Epidermal melanocyte (primary cell): Measurements from ENCODE around the gene ZNF607.
"Not testable (repeated sequence)": the region's sequence is repeated elsewhere in the genome, so short reads cannot be mapped to it uniquely, and the experiment has no call there.

ENCODE experiments used
- DNase-seq: peaks from one replicate; pipeline ENCODE4 v3.0.0; 2011; ENCODE audit warnings: low spot score; ENCODE audit not compliant: insufficient read length

Gene ZNF607

DNA sequence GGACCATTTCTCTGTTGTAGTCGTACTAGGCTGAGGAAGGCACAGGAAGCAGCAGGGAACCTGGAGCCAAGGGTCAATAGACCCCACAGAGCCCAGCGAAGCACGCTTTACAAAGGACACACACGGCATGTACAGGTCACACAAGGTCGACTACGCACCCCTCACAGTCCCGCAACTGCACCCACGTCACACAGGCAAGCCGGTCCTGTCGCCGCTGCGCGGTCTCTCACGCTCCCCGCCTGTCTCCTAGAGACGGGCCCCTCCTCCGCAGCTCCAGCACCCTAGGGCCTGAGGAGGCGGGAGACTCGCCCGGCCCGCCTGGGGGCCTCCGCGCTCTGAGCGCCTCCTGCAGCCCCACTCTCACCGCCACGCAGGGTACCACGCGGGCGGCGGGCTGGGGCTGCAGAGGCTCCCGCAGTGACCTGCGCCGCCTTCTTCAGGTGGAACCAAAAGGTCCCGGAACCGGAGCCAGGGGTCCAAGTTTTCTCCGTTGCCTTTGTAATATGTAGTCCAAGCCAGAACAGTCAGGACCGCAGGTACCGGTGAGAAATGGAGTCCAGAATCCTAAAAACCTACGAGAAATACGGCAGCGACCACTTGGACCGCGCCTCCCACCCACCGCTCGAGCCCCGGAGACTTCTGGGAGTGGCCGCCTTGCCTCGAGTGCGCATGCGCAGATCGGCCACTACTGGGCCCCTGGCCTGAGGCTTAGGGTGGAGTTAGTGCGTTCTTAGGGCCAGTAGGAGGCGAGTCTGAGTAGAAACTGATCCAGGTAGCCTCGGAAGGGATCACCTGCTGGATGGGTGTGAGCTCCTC lies at the start of gene ZNF607:
ZNF607 (minus strand) TSS at position 651 of the 816 bp plus-strand sequence. CDS start 8,143 bp downstream, outside the sequence.
- DNase-seq: peak; percentile 81

DNA sequence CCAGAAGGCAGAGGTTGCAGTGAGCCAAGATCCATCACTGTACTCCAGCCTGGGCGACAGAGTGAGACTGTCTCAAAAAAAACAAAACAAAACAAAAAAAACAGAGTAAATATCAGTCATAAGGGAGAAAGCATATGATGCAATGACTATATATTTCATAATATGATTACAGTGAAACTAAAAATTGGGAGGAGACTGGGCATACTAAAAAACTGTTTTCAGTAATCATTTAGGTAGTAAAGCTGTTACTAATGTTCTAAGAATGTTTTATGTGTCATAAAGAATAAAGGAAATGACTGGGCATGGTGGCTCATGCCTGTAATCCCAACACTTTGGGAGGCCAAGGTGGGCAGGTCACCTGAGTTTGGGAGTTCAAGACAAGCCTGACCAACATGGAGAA lies 43.9 kb upstream of the ZNF607 start:
- no peak for DNase-seq

GRCh38 chr19:37757683-37758082 lies 38.1 kb upstream of the ZNF607 start:
- DNase-seq: not testable (repeated sequence)

DNA sequence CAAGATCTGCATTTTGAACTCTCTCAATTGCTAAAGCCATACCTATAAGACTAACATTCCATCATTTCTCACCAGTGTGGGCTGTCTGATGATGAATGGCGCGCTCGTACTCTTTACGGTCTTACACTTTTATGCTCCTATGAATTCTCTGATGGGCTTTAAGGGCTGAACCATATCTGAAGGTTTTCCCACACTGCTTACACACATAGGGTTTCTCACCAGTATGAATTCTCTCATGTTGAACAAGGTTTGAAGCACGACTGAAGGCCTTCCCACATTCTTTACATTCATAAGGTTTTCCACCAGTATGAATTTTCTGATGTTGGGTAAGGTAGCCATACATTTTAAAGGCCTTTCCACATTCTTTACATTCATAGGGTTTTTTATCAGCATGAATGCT lies 18.8 kb upstream of the ZNF607 start:
- no peak for DNase-seq

DNA sequence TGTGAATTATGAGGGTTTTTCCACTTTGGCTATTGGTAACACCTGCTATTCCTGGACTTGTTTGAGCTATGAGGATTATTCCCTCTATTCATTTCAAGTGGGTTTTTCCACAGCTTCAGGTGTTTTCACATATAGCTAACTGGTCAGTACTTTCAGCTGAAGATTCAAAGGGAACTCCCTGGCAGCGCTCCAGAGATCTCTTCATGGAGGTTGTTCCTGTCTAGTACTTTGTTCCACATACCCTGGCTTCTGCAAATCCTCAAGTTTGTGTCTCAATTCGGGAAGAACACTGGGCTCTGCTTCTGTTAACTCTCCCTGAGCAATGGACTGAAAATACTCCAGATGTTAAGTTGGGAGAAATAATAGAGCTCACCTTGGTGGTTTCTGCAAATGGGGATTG lies 5.6 kb upstream of the ZNF607 start:
- no peak for DNase-seq

- DNase-seq: no peak
Observed at GRCh38 chr19:37719927-37720265, 335 bp upstream of the ZNF607 start.

DNA sequence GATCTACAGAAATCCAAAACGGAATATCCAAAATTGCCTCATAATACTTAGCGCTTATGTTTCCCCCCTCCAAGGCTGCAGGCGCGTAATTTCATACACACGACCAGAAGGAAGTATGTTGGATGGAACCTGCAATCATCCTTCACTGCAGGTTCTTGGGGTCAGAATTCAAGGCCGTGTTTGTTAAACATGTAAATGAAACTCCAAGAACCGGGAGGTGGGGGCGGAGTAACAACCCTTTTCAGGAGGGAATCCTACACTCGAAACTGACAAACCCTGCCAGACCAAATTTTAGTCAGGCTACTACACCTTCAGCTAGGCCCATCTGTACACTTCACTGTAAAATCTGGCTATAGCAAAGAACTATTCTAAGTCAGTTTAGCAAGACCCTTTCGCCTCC lies 1.3 kb downstream of the ZNF607 start:
- DNase-seq: no peak

GRCh38 chr19:37716140-37716539 lies 3.4 kb downstream of the ZNF607 start:
- DNase-seq: no peak

DNA sequence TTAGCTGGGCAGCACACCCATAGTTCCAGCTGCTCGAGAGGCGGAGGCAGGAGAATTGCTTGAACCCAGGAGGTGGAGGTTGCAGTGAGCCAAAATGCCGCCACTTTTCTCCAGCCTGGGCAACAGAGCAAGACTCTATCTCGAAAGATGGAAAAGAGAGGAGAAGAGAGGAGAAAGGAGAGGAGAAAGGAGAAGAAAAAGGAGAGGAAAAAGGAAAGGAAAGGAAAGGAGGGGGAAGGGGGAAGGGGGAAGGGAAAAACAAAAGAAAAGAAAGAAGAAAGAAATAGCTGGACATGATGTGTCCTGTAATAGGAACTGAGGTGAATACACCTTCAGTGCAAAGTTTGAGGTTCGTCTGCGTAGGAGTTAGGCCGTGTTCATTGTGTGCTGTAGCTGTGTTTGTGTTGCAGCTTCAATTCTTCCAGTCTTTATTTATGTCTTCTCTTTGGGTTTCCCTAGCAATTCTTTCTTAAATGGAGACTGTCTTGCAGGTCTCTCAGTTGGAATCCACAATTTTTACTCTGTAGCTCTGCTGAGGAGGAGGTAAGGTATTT lies 13.4 kb downstream of the ZNF607 start:
- DNase-seq: no peak

- no peak for DNase-seq
Observed at GRCh38 chr19:37699057-37699456, 20.5 kb downstream of the ZNF607 start.

DNA sequence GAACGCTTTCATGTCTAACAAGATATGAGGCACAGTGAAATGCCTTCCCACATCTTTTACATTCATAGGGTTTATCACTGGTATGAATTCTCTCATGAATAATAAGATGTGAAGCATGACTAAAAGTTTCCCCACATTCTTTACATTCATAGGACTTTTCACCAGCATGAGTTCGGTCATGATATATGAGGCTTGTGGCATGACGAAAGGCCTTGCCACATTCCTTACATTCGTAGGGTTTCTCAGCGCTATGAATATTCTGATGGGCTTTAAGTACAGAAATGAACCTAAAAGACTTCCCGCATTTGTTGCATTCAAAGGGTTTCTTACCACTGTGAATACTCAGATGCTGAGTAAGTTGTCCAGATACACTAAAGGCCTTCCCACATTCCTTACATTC lies 21.3 kb downstream of the ZNF607 start:
- no peak for DNase-seq

DNA sequence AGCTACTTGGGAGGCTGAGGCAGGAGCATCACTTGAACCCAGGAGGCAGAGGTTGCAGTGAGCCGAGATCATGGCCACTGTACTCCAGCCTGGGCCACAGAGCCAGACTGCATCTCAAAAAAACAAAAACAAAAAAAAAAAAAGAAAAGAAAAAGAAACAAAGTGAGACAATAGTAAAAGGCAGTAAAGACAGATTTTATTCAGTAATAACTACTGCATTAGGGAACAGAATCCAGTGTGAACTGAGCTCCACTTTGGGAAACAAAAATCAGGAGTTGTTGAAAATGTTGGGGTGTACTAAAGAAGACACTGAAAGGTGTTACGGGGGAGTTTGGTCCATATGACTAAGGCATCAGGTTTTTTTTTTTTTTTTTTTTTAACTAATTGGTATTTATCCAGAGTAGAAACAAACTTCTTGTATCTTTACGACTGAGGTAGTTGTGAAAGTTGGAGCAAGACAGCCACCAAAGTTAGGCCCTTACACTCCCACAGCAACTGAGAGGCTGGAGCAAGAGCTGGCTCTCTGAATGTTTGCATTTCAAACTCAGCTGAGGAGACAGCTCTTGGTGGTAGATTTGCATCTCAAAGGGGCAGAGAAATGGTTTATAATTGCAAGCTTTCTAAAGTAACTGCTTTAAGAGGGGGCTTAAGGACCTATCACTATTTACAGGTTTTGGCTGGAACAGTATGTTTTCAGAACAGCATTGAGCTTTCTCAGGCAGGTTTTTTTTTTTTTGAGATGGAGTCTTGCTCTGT lies 24.2 kb downstream of the ZNF607 start:
- DNase-seq: no peak

DNA sequence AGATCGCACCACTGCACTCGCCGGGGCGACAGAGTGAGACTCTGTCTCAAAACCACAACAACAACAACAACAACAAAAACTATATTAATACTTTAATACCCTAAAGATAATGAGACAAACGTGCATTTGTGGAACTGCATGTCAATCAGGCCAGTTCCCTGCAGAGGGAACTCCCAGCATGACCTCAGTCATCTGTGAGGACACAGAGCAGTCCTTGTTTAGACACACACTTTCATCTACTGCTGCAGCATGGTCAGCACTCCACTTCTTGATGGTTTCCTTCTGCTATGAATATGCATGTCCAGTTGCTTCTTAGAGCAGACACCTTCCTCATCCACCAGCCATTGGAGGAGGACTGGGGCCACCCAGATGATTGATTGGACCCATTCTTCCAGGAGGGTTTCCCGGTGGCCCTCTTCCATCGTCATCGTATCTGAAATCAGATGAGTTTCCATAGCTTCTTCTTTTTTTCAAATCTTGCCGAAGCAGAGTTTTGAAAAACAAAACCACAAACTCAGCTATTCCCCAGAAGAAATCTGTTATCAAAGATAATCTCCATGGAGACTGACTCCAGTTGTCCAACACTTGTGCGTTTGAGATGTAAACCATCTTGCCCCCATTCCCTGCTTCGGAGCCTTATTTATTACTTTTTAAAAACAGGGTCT lies 26.5 kb downstream of the ZNF607 start:
- DNase-seq: no peak

DNA sequence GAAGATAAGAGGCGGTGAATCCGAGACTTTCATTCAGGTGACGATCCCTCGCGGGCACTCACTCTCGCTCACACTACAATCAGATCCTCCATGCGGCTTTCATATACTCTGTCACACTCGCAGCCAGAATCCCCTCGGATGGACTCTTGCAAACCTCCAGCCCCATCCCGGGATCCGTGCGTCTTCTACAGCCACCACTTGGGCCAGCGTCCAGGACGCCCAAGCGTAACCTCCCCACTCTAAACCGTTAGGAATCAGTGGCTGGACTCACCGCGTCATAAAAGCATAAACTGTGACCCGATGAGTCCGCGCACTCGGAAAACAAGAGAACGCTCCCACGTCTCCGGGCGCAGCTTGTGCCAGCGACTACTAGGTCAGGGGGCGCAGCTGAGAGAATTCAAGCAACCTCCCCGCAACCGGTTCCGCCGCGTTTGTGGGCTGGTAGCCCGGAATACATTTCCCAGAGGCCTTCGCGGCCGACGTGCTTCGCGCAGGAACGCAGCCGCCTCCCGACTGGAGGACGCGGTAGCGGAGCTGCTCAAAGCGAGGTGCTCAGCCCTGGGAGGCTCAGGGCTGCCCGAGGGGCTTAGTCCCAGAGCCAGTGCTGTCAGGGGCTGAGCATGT lies 27.6 kb downstream of the ZNF607 start:
- peak; percentile 34 for DNase-seq

GRCh38 chr19:37683520-37683919 lies 36.0 kb downstream of the ZNF607 start:
- no peak for DNase-seq

DNA sequence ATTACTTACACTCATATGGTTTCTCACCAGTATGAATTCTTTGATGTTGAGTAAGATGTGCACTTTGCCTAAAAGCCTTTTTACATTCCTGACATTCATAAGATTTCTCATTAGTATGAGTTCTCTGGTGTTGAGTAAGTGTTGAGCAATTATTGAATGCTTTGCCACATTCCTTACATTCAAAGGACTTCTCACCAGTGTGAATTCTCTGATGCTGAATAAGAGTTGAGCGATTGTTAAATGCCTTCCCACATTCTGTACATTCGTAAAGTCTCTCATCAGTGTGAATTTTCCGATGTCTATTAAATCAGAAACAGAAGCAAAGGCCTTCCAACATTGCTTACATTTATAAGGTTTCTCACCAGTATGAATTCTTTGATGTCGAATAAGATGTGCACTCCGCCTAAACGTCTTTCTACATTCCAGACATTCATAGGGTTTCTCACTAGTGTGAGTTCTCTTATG lies 50.1 kb downstream of the ZNF607 start:
- DNase-seq: no peak

GRCh38 chr19:37657157-37657556 lies 62.4 kb downstream of the ZNF607 start:
- DNase-seq: not testable (repeated sequence)

- peak; percentile 65 for DNase-seq
Observed at GRCh38 chr19:37655689-37656371, 63.7 kb downstream of the ZNF607 start.

- peak; percentile 88 for DNase-seq
Observed at GRCh38 chr19:37655301-37655688, 64.3 kb downstream of the ZNF607 start, which contains the start of gene ZFP30. ZFP30 (minus strand) TSS chr19:37655465; CDS start chr19:37647822, 7,643 bp downstream.

DNA sequence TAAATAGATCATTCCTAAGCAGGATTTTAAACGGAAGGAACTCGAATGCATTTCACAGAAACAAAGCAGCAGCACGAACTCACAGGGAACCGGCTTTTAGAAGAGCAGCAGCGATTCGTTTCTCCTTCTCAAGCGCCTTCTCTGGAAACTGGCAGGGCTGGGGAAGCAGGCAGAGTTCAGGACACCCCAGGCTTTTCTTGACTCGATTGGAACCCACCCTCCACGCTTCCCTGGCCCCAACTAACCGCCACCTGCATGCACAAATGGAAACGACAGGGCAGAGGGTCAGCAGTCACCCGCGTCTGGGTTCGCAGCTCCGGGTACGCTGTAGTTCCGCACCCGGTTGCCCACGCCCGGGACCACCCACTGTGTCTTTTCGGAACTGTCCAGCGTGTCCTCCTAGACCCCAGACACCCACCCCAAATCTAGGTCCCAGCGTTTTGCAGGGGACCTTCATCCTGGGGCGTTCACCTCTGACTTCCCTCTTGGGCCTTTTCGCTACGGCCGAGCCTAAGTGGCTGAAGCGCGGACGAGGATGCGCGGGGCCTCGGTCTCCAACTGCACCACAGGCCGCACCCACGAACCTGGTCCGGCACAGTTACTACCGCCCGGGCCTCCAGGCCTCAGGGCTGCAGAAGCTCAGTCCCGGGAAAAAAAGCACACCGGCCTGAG lies 64.8 kb downstream of the ZNF607 start:
- peak; percentile 28 for DNase-seq
